HS-5 (cell line): ENCODE results near the gene STARD10.
A peak's percentile ranks its signal among the peaks of the same experiment; 100 is the strongest.

Source experiments
- DNase-seq: peaks from one replicate; pipeline ENCODE4 v3.0.0-alpha.2; 2012; ENCODE audit warnings: low read depth

Gene STARD10

DNA sequence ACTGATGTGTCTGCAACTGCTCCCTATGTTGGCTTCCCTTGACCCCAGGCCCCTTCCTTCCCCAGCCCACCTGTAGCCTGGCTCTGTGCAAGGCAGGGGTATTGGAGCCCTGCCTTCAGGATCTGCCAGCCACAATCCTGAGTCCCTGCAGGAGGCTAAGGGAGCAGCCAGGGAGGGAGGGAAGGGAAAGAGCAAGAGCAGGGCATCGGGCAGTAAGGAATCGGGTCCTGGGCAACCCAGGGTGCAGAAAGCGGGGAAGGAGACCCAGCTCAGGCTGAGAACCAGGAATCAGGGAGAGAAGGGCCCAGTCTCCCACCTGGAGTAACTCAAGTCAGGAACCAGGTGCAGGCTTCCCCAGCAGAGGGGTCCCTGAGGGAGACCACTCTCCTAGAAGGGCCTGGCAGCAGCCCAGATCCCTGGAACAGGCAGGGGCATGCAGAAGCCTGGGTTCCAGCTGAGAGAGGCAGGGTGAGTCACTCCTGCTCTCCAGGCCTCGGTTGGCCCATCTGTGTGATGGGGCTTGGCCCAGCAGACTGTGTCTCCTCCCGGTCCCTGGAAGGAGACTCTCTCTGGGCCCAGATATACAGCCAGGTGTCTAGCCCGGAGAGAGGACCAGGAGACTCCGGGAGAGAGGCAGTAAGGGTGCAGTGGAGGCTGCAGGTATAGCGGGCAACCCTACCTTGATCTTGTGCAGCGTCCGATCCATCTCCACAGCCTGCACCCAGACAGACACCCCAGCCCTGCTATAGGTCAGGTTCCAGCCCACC is 13.4 kb downstream of the STARD10 start:
- DNase-seq = no peak

- DNase-seq = no peak
These were observed 14.2 kb downstream of the STARD10 start for GRCh38 chr11:72779495-72780128.

DNA sequence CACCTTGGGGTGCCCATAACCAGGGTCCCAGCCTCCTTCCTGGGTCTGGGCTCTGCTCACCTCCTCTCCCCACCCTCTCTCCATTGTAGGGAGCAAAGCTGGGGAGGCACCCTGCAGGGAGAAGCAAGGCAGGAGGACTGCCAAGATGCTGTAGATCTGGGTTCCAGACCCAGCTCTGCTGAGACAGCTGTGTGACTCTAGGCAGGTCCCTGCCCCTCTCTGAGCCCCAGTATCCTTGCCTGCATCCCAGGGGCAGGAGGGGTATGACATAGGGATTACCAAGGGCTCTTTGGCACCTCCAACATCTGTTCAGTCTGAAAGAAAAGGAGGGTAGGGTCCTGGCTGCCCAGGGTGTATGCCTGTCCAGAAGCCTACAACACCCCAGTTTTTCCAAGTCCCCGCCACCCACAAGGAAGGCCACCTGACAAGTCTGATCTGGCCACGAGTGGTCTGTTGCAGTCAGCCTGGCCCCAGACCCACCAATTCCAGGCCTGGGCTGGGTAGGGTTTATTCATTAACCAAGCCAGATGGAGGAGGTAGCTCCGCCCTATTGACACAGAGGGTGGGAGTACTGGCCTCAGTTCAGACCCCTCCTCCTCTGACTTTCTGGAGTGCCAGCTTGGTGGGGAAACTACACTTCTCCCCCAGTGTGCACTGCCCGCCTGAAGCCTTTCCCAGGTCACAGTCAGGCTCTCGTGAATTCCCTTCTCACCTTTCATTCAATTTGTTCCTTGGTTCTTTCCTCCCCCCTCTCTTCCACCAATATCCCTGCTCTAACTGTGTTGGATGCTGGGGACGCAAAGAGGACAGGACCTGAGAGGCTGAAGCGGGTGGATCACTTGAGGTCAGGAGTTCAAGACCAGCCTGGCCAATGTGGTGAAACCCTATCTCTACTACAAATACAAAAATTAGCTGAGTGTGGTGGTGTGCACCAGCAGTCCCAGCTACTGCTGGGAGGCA is 15.0 kb downstream of the STARD10 start:
- no peak for DNase-seq

GRCh38 chr11:72777755-72778278 is 16.0 kb downstream of the STARD10 start:
- no peak for DNase-seq

DNA sequence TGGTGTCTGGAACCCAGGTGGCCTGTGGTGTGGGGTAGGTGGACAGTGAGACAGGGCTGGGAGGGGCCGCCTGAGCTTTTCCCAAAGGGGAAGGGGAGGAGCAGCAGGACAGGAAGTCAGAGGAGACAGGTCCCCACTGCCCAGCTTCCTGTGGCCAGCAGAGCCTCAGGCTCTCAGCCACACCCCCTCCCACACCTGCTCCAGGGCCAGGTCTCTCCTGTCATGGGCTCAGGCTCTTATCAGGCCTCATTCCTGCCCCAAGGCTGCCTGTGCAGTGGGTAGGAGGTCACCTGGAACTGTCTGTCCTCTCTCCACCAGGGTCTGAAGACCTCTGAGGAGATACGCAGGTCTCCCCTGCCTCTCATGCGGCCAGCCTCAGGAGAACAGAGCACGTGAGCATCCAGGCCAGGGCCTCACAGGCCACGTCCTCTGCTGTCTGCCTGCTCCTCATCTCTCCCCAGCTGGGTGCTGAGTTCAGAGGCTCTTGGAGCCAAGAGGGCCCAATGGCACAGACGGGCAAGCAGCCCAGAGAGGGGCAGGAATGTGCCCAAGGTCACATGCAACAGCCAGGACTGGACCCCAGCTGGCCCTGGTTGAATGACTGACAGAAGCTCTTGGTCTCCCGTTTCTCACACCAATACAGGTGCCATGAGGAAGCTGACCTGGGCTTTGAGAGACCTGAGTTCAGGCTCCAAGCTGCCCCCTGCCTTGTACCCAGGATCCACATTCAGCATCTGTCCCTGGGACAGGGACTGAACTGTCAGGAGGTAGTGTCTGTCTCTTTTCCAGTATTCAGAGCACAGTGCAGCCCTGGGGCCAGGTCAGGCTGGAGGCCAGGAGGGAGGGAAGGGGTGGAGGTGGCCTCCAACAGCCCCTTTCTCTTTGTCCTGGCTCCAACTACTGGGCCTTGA is 16.7 kb downstream of the STARD10 start:
- no peak for DNase-seq

DNA sequence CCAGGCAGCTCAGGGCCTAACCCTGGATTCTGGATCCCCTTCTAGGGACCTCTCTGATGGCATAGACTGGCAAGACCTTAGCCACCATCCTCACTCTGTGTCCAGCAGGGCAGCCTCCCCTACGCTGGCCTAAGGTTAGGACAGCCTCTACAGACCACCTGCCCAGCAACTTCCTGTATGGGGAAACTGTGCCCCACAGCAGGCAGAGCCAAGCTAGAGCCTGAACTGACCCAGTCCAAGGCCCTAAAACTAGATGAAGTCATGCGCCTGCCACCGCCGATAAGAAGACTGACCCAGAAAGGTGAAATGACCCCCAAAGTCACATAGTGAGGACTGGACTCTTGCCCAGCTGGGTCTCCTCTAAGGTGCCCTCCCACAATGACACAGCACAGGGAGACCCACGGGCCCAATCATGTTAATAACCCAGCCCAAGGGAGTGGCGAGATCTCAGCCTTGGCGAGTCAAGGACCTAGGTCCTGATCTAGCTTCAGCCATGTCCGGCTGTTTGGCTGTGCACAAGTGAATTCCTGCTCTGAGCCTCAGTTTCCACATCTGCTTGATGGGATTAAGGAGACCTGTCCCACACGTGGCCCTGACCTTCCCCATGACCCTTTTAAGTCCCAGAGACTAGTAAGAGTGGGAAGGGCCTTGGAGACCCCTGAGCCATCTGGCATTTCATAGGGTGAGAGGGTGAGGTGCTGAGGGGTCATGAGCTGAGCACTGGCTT is 17.6 kb downstream of the STARD10 start:
- DNase-seq = no peak

- DNase-seq = no peak
These were observed 18.3 kb downstream of the STARD10 start for GRCh38 chr11:72775288-72776110.

DNA sequence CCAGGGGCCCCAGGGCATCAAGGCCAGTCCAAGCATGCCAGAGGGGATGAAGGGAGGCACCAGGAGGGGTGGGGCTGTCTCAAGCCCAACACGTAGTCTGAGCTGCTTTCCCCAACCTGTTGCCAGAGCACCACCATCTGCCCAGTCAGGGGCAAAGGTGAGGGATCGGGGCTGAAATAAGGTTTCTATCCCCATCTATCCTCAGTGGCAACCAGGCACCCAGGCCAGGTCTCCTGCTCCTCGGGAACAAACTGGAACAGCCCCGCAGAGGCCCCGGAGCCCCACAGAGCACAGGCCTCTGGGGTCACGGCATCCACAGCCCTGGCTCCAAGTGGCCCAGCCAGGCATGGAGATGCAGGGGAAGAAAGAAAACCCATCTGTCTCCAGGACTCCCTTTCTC is 19.3 kb downstream of the STARD10 start:
- no peak for DNase-seq

DNA sequence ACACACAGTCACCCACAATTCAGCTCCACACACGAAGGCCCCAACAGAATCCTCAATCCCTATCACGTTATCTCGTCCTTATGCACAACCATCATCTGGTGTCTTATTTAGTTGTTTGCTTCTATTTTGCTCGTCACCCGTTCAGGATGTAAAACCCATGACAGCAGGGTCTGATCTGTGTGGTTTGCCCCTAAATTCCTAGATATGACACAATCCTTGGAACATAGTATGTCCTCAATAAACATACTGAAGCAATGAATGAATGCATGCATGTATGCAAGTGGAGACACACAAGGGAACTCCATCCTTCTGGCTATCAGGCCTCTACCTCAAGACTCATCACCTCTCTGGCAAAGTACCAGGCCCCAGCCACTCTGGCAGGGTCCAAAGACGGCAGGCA is 20.2 kb downstream of the STARD10 start:
- DNase-seq = no peak

GRCh38 chr11:72773291-72773690 is 20.6 kb downstream of the STARD10 start:
- DNase-seq = peak; percentile 52

GRCh38 chr11:72772059-72772458 is 21.8 kb downstream of the STARD10 start:
- DNase-seq = no peak

DNA sequence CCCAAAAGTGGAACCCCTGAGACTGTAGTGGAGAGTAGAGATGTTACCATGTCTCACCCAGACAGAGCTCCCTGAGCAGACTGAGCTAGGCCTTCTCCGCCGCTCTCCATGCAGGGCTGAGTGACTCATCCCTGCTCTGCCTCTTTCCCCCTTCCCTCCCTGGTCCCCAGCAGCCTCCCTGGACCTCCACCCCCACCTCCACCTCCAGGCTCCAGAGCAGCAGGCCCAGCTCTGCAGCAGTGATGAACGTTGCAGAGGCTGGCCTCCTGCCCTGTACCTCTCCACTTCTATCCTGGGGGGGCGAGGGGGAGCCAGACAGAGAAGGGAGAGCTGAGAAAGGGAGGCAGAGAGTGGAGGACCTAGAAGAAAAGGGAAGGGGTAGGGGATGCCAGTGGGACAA is 22.3 kb downstream of the STARD10 start:
- DNase-seq = no peak

GRCh38 chr11:72770799-72771198 is 23.0 kb downstream of the STARD10 start:
- no peak for DNase-seq

GRCh38 chr11:72769680-72770079 is 24.2 kb downstream of the STARD10 start:
- no peak for DNase-seq

DNA sequence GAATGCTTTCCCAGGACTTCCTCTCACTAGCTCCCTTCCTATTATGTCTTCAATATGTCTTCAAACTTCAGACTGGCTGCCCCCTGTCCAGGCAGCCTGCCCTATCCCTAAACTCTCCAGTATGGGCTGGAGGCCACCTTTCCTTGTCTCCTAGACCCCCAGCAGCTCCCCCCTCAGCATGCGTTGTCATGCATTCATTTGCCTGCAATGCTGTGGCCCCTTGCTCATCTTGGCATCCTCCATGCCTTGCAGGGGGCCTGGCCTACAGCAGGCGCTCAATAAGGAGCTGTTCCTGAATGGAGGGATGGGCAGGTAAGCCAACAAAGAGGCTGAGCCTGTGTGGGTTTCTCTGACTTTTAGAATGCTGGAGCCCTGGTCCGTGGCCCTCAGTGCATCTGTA is 25.3 kb downstream of the STARD10 start:
- DNase-seq = no peak

DNA sequence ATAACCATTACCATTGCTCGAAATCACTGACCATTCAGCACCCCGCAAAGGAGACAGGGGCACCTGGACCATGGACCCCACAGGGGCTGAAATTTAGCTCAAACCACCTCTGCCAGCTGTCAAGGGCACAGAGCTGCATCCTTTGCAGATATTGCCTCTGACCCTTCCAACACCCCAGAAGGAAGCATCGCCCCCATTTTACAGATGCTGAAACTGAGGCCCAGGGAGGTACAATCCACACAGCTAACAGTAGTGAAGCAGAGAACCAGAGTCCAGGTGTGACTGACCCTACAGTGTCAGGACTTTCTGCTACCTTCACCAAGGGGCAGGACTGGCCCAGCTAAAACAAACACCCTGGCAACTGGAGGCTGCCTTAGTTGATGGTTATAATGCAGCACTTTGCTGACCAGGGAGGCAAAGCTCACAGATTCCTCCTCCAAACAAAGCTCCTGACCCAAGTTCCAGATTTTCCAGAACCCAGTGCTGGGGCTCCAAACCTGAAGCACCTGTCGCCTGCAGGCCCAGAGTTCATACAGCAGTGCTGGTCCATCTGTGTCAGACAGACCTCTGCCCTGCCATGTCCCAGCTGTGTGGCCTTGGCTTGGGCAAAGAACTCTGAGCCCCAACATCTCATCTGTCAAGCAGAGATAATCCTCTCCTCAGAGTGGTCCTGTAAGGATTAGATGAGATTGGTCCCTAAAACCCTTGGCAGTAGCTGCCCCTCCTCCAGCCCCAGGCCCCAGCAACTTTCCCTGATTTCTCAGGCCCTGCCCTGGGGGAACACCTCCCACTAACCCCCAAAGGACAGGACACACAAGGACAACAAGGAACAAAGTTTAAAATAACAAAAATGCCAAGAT is 26.4 kb downstream of the STARD10 start:
- DNase-seq = no peak

DNA sequence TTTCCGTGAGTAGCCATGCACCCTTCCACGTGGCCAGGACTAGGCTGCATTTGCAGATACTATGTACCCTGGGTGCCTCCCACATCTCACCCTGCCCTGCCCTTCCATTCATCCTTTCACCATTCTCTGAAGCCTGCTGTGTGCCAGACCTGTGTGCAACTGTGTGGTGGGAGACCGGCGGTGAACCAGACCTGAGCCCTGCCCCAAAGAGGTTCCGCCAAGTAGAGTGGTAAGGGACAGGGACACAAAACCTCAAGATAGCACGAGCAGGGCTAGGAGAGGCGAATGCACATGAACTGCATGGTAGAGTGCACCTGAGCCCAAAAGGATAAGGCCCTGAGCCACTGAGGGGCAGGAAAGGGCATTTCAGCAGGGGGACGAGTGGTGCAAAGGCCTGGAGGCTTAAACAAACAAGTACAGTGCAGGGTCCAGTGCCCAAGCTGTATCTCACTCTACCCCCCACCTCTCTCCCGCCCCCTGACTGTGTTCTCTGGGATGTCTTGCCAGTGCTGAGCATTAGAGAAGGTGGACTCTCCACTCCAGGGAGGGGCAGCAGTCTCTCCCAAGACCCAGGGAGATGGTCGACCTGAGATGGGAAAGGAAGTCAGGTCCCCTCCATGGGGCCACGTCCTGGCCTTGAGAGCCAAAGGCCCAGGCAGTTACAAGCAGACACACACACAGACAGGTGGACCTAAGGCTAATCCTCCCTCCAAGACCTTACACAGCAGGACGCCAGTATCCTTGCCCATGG is 27.5 kb downstream of the STARD10 start:
- no peak for DNase-seq

DNA sequence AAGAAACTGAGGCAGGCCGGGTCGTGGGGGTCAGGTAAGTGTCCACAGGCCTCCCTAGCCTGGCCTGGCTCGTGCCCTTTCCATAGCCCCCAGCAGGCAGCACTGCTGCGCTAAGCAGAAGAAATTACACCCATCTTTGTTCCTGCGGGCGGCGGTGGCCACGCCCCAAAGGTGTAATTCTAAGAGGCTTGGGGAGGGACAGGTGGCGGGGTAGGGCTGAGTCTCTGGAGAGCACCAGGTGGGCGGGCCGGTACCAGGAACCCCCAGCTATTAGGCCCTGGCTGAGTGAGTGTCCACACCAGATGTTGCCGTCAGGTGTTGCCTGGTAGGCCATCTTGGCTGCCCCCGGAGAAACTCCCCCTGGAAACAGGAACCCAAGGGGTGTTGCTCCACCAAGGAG is 29.3 kb downstream of the STARD10 start:
- DNase-seq = no peak
